ENCODE results near the gene LRRC56. TPM values are rescaled to one million over a fixed set of nuclear protein-coding genes. Genes with fewer than 3 reads are reported as not detected.
A peak's percentile ranks its signal among the peaks of the same experiment; 100 is the strongest.

LRRC56 gene
- polyA plus RNA-seq, 1 donor (not counting 4 experiments of a cell fraction or from before 2014, with no cell fraction given) = 0.28 TPM

GRCh38 chr11:575996-576768 lies 38.9 kb downstream of the LRRC56 start, which contains the start of gene PHRF1:
TSS of gene PHRF1 (plus strand) at chr11:576470. CDS start at chr11:581513, 5,043 bp downstream.
- no peaks in the 10 kb centered on the region for H3K9me3 ChIP-seq (ENCODE audit: control insufficient read depth, low read depth, low read length)
- H4K20me1 ChIP-seq (ENCODE audit: control insufficient read depth, extremely low read depth, insufficient read depth, low read length) = peaks cover 37% of the 10 kb centered on the region
- peak within 1 kb of the TSS; percentile 97 for H3K4me2 ChIP-seq (ENCODE audit: control insufficient read depth, extremely low read depth, insufficient read depth, low read depth, low read length)
- peak within 1 kb of the TSS; percentile 96 for H2AFZ ChIP-seq (ENCODE audit: control insufficient read depth, low read length)
- dilution Hi-C loops (cut with MboI; ENCODE audit: extremely low pct_ligation_motif_present, low sequenced_read_pairs) = no loop called here
- H3K4me3 ChIP-seq (ENCODE audit: control insufficient read depth in 2 of 3, extremely low read depth in 1 of 3, insufficient read depth in 2 of 3, low read depth in 1 of 3, low read length in 3 of 3) = peak within 1 kb of the TSS; percentile 78 to 97 (median 96)
- peak; percentile 50 for DNase-seq (ENCODE audit: low read depth, low spot score)
- peaks cover 4 to 7% of the 10 kb centered on the region in 2 experiments for H3K36me3 ChIP-seq (ENCODE audit: control insufficient read depth in 2 of 2, extremely low read depth in 1 of 2, insufficient read depth in 2 of 2, low read length in 2 of 2)
- peaks cover 45% of the 10 kb centered on the region for H3K79me2 ChIP-seq (ENCODE audit: control insufficient read depth, insufficient read depth, low read length)
- H3K4me1 ChIP-seq (ENCODE audit: control insufficient read depth, extremely low read depth, insufficient read depth, low read length) = peaks cover 37% of the 10 kb centered on the region
- peak within 1 kb of the TSS; percentile 98 for H3K27ac ChIP-seq (ENCODE audit: control insufficient read depth, insufficient read depth, low read length)
- peaks cover 8% of the 10 kb centered on the region for H3K9me1 ChIP-seq (ENCODE audit: control insufficient read depth, extremely low read depth, insufficient read depth, low read length)
- H3K9ac ChIP-seq (ENCODE audit: control insufficient read depth, extremely low read depth, insufficient read depth, low read length) = peak within 1 kb of the TSS; percentile 99
- H3K27me3 ChIP-seq (ENCODE audit: control insufficient read depth, extremely low read depth, insufficient read depth, low read length) = no peaks in the 10 kb centered on the region
- no peak for FAIRE-seq
- TF ChIP-seq EZH2 (IDR thresholded peaks at IDR 0.05; ENCODE audit: low read length) (no peak), CTCF (optimal IDR thresholded peaks at IDR 0.05 in 1 of 3, IDR thresholded peaks at IDR 0.05 in 1 of 3, conservative IDR thresholded peaks at IDR 0.05 in 1 of 3; ENCODE audit: extremely low read depth in 1 of 3, insufficient read depth in 2 of 3, low read length in 3 of 3) (no peak)

- Histone ChIP-seq H3K4me2 (ENCODE audit: control insufficient read depth, extremely low read depth, insufficient read depth, low read depth, low read length) (peak overlapping the region; percentile 97), H4K20me1 (ENCODE audit: control insufficient read depth, extremely low read depth, insufficient read depth, low read length) (peaks cover 45% of the 10 kb centered on the region), H3K9me1 (ENCODE audit: control insufficient read depth, extremely low read depth, insufficient read depth, low read length) (peaks cover 8% of the 10 kb centered on the region), H3K79me2 (ENCODE audit: control insufficient read depth, insufficient read depth, low read length) (peaks cover 53% of the 10 kb centered on the region), H3K9me3 (ENCODE audit: control insufficient read depth, low read depth, low read length) (no peaks in the 10 kb centered on the region), H3K4me3 (ENCODE audit: control insufficient read depth in 2 of 3, extremely low read depth in 1 of 3, insufficient read depth in 2 of 3, low read depth in 1 of 3, low read length in 3 of 3) (peak overlapping the region; percentile 78 to 97 (median 96)), H3K36me3 (ENCODE audit: control insufficient read depth in 2 of 2, extremely low read depth in 1 of 2, insufficient read depth in 2 of 2, low read length in 2 of 2) (peaks cover 8 to 15% of the 10 kb centered on the region in 2 experiments), H3K27me3 (ENCODE audit: control insufficient read depth, extremely low read depth, insufficient read depth, low read length) (no peaks in the 10 kb centered on the region), H2AFZ (ENCODE audit: control insufficient read depth, low read length) (no peak overlapping the region), H3K9ac (ENCODE audit: control insufficient read depth, extremely low read depth, insufficient read depth, low read length) (peak overlapping the region; percentile 99), H3K4me1 (ENCODE audit: control insufficient read depth, extremely low read depth, insufficient read depth, low read length) (peaks cover 37% of the 10 kb centered on the region), H3K27ac (ENCODE audit: control insufficient read depth, insufficient read depth, low read length) (peak overlapping the region; percentile 83)
- dilution Hi-C loops (cut with MboI; ENCODE audit: extremely low pct_ligation_motif_present, low sequenced_read_pairs) = no loop called here
- FAIRE-seq (no peak), DNase-seq (ENCODE audit: low read depth, low spot score) (no peak)
- TF ChIP-seq EZH2 (IDR thresholded peaks at IDR 0.05; ENCODE audit: low read length) (no peak), CTCF (optimal IDR thresholded peaks at IDR 0.05 in 1 of 3, IDR thresholded peaks at IDR 0.05 in 1 of 3, conservative IDR thresholded peaks at IDR 0.05 in 1 of 3; ENCODE audit: extremely low read depth in 1 of 3, insufficient read depth in 2 of 3, low read length in 3 of 3) (no peak)
These were observed 39.7 kb downstream of the LRRC56 start for GRCh38 chr11:576811-577610.
